WTC11 (cell line): ENCODE results near the gene VIPR2. TPM values are rescaled to one million over a fixed set of nuclear protein-coding genes. Genes with fewer than 3 reads are reported as not detected.

Experiments used
- ATAC-seq: fragments of 200-7000 bp; cut with Tn5 transposase; 2 replicates; pipeline ENCODE4 v1.10.0; 2021; ENCODE audit warnings: mild to moderate bottlenecking, moderate library complexity
- CTCF ChIA-PET: fragments of 300-600 bp; sonication (Branson Sonifier 250); formaldehyde crosslinking; loops from one replicate; lab custom pipeline; 2021; ENCODE audit warnings: antibody characterized with exemption; lab: Charles Lee
- POLR2A ChIA-PET: fragments of 350-600 bp; sonication (Branson Sonifier 250); formaldehyde crosslinking; loops from one replicate; lab custom pipeline; 2021; ENCODE audit warnings: antibody characterized with exemption; lab: Charles Lee
- DNase-seq: peaks from one replicate; pipeline ENCODE4 v3.0.0; 2021; ENCODE audit warnings: low spot score
- H3K27ac Mint-ChIP-seq: 2 replicates; pipeline ENCODE4 v1.8.0; 2021; ENCODE audit warnings: mixed read lengths
- H3K27me3 Mint-ChIP-seq: 2 replicates; pipeline ENCODE4 v1.8.0; 2021; ENCODE audit warnings: low read depth, mild to moderate bottlenecking, moderate library complexity, mixed read lengths
- H3K36me3 Mint-ChIP-seq: 2 replicates; pipeline ENCODE4 v1.8.0; 2021; ENCODE audit warnings: mixed read lengths
- H3K4me1 Mint-ChIP-seq: 2 replicates; pipeline ENCODE4 v1.8.0; 2022; ENCODE audit warnings: mixed read lengths
- H3K4me3 Mint-ChIP-seq: 2 replicates; pipeline ENCODE4 v1.8.0; 2021; ENCODE audit warnings: mild to moderate bottlenecking, moderate library complexity, mixed read lengths
- H3K9me3 Mint-ChIP-seq: 2 replicates; pipeline ENCODE4 v1.8.0; 2021; ENCODE audit warnings: mixed read lengths
- AFF4 ChIP-seq: sonication (generic); formaldehyde crosslinking; IDR thresholded peaks from 2 replicates; pipeline ENCODE4 v1.8.1; 2023; ENCODE audit warnings: mild to moderate bottlenecking, missing genetic modification reagents, borderline replicate concordance
- CTCF ChIP-seq: fragments of 200-600 bp; IDR thresholded peaks from 2 replicates; pipeline ENCODE4 v1.8.0; 2022; ENCODE audit warnings: antibody characterized with exemption
- E2F5 ChIP-seq: sonication (generic); formaldehyde crosslinking; IDR thresholded peaks from 2 replicates; pipeline ENCODE4 v1.8.1; 2022; ENCODE audit warnings: mild to moderate bottlenecking, moderate library complexity, missing genetic modification reagents
- ETV6 ChIP-seq: sonication (generic); formaldehyde crosslinking; IDR thresholded peaks from 2 replicates; pipeline ENCODE4 v1.8.1; 2022; ENCODE audit warnings: mild to moderate bottlenecking, missing genetic modification reagents
- FOXP1 ChIP-seq: sonication (generic); formaldehyde crosslinking; IDR thresholded peaks from 2 replicates; pipeline ENCODE4 v1.8.0; 2022; ENCODE audit warnings: missing genetic modification reagents, mild to moderate bottlenecking, moderate library complexity, borderline replicate concordance
- GABPB1 ChIP-seq: sonication (generic); formaldehyde crosslinking; IDR thresholded peaks from 2 replicates; pipeline ENCODE4 v1.8.1; 2023; ENCODE audit warnings: mild to moderate bottlenecking, missing genetic modification reagents
- GRHL2 ChIP-seq: fragments of 250-450 bp; sonication (Bioruptor Pico); IDR thresholded peaks from 2 replicates; pipeline ENCODE4 v1.8.0; 2022; ENCODE audit warnings: mild to moderate bottlenecking, moderate library complexity; ENCODE audit not compliant: insufficient replicate concordance, severe bottlenecking
- IRF1 ChIP-seq: sonication (generic); formaldehyde crosslinking; IDR thresholded peaks from 2 replicates; pipeline ENCODE4 v1.8.0; 2023; ENCODE audit warnings: missing genetic modification reagents
- NFATC4 ChIP-seq: fragments of 250-450 bp; sonication (Bioruptor Pico); IDR thresholded peaks from 2 replicates; pipeline ENCODE4 v1.9.0; 2021; ENCODE audit warnings: mild to moderate bottlenecking
- NFYB ChIP-seq: sonication (generic); formaldehyde crosslinking; conservative IDR thresholded peaks from 2 replicates; pipeline ENCODE4 v1.8.0; 2022; ENCODE audit warnings: low read depth, missing genetic modification reagents
- ZBTB43 ChIP-seq: sonication (generic); formaldehyde crosslinking; IDR thresholded peaks from 2 replicates; pipeline ENCODE4 v1.8.1; 2023; ENCODE audit warnings: mild to moderate bottlenecking, missing genetic modification reagents
- ZNF121 ChIP-seq: sonication (generic); formaldehyde crosslinking; IDR thresholded peaks from 2 replicates; pipeline ENCODE4 v1.8.0; 2023; ENCODE audit warnings: missing genetic modification reagents
- ZNF138 ChIP-seq: sonication (generic); formaldehyde crosslinking; conservative IDR thresholded peaks from 2 replicates; pipeline ENCODE4 v1.8.1; 2022; ENCODE audit warnings: mild to moderate bottlenecking, moderate library complexity, missing genetic modification reagents
- ZNF219 ChIP-seq: sonication (generic); formaldehyde crosslinking; IDR thresholded peaks from 2 replicates; pipeline ENCODE4 v1.8.0; 2023; ENCODE audit warnings: missing genetic modification reagents, mild to moderate bottlenecking, borderline replicate concordance
- ZNF425 ChIP-seq: fragments of 250-450 bp; sonication (Bioruptor Pico); conservative IDR thresholded peaks from 2 replicates; pipeline ENCODE4 v1.9.0; 2021; ENCODE audit warnings: mild to moderate bottlenecking
- total RNA-seq: library from RNA; stranded (reverse); gene quantifications from 3 replicates; pipeline ENCODE4 v1.2.3, GENCODE V29; 2021

VIPR2 gene
- total RNA-seq, 1 experiment from 2014 or later, result 7.5 TPM

GRCh38 chr7:159063046-159063840 is 81.4 kb downstream of the VIPR2 start (continued):
- no peak for TF ChIP-seq ZBTB43
- no peak for TF ChIP-seq IRF1 (CRISPR knock-in tag)
- TF ChIP-seq FOXP1 (CRISPR knock-in tag), result no peak
- no peak for TF ChIP-seq GRHL2
- TF ChIP-seq CTCF, result no peak
- no peak for TF ChIP-seq AFF4 (CRISPR knock-in tag)
- no peak for TF ChIP-seq E2F5 (CRISPR knock-in tag)
- no peak for TF ChIP-seq GABPB1

- POLR2A ChIA-PET, result no interaction called here
- no peak for TF ChIP-seq ZNF138 (CRISPR knock-in tag)
- no peak for TF ChIP-seq ZNF425 (CRISPR knock-in tag)
- TF ChIP-seq ZBTB43, result no peak
- TF ChIP-seq NFATC4 (CRISPR knock-in tag), result no peak
- 0 out of 2 replicates have a peak, but pooled peaks have one; percentile 24 for TF ChIP-seq NFYB
- TF ChIP-seq ZNF219 (CRISPR knock-in tag), result no peak
- TF ChIP-seq ZNF121 (CRISPR knock-in tag), result no peak
- TF ChIP-seq ETV6 (CRISPR knock-in tag), result no peak
Observed at GRCh38 chr7:159062569-159062968, 82.1 kb downstream of the VIPR2 start.

More at GRCh38 chr7:159062569-159062968, 82.1 kb downstream of the VIPR2 start:
- CTCF ChIA-PET, result no interaction called here
- Mint-ChIP-seq H3K4me1 (no peaks in the 10 kb centered on the region), H3K4me3 (no peak overlapping the region), H3K9me3 (peaks cover 6% of the 10 kb centered on the region; the same call in 1 of the 2 replicates), H3K27ac (no peak overlapping the region), H3K36me3 (no peaks in the 10 kb centered on the region), H3K27me3 (no peaks in the 10 kb centered on the region)
- ATAC-seq (no peak), DNase-seq (no peak)
